ENCODE measurements around the gene LGI4.

LGI4 gene

DNA sequence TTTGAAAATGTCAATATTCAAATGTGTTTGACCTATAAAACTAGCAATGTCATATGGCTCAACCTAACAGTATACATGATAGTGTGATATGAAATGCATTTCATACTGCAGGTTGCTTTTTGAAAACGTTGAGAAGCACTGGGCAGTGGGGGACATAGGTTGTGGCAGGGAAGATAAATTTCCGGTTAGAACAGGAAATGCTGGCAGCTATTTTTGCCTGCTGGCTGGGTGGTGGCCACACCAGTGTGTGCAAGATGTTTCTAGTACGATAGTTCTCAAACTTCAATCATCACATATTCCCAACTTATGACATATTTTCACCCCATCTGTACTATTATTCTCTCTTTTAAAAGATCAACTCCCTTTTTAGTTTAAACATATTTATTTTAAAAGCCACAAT, 36.9 kb upstream of the LGI4 start:
- no peak overlapping the region for H4K8ac ChIP-seq (ENCODE audit: low read depth, low read length)
- no peak overlapping the region for H2AK5ac ChIP-seq (ENCODE audit: low read length)
- WGBS (ENCODE audit: extremely low coverage, insufficient coverage, insufficient read length), result no CpG with 5 or more reads among the region's 3 CpGs
- H3K4me1 ChIP-seq (ENCODE audit: control insufficient read depth in 1 of 2, insufficient read depth in 2 of 2, low read length in 2 of 2), result no peaks in the 10 kb centered on the region
- H3K9me3 ChIP-seq (ENCODE audit: insufficient read depth, low read depth, low read length), result peaks cover 3% of the 10 kb centered on the region
- H2BK12ac ChIP-seq (ENCODE audit: low read length), result no peak overlapping the region
- H3K9ac ChIP-seq (ENCODE audit: low read length), result no peak overlapping the region
- H3K18ac ChIP-seq (ENCODE audit: low read length), result no peak overlapping the region
- no peak overlapping the region for H2BK120ac ChIP-seq (ENCODE audit: insufficient read depth, low read length, poor library complexity)
- no peak overlapping the region for H3K14ac ChIP-seq (ENCODE audit: low read length)
- H3K27me3 ChIP-seq (ENCODE audit: insufficient read depth, low read length), result no peaks in the 10 kb centered on the region
- H3K23ac ChIP-seq (ENCODE audit: low read length), result no peak overlapping the region
- H4K12ac ChIP-seq (ENCODE audit: low read depth, low read length), result no peak overlapping the region
- H3K4me2 ChIP-seq (ENCODE audit: low read length), result no peak overlapping the region
- H3K27ac ChIP-seq (ENCODE audit: low read depth, low read length), result no peak overlapping the region
- H3K36me3 ChIP-seq (ENCODE audit: control insufficient read depth in 1 of 2, insufficient read depth in 2 of 2, low read length in 2 of 2), result peaks cover 20 to 22% of the 10 kb centered on the region in 2 experiments
- no peaks in the 10 kb centered on the region for H3K79me1 ChIP-seq (ENCODE audit: low read length)
- H4K91ac ChIP-seq (ENCODE audit: low read depth, low read length), result no peak overlapping the region
- H3K4ac ChIP-seq (ENCODE audit: low read depth, low read length), result no peak overlapping the region
- H3K4me3 ChIP-seq (ENCODE audit: low read depth, low read length), result no peak overlapping the region
- no peak overlapping the region for H2AFZ ChIP-seq (ENCODE audit: insufficient read depth, low read length, poor library complexity)
- DNase-seq, result no peak
- no peak overlapping the region for H2BK5ac ChIP-seq (ENCODE audit: low read depth, low read length, poor library complexity)
- H3K79me2 ChIP-seq (ENCODE audit: control insufficient read depth, insufficient read depth, low read length, poor library complexity), result no peaks in the 10 kb centered on the region

DNA sequence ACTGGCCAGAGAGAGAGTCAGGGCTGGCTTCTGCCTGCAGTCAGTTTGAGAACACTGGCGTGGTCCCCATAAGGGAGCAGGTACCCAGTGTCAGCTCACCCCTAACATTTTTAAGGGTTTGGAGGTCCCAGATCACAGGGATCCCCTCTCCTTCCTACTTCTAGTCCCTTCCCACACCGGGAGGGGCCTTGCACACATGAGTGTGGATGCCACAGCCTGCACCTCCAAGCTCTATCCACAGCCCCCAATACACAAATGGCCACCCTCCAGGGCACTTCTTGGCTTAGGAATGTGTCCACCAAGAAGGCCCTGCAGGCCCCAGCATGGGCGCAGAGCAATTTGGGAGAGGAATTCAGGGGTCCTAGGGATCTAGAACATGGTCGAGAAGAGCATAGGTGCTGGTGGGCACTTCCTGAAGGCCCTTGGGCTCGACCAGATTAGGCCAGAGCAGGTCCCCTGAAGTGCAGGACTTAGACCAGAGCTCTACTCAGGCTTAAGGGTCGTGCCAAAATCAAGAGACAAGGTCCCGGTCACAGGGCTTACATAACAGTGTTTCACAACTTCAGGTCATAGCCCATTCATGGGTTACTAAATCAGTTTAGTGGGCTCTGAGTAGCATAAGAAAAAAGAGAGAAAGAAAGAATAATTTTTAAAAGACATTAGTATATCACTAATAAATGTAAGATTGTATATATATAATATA, 35.7 kb upstream of the LGI4 start:
- Histone ChIP-seq H3K23ac (ENCODE audit: low read length) (no peak overlapping the region), H3K9me3 (ENCODE audit: insufficient read depth, low read depth, low read length) (peaks cover 10% of the 10 kb centered on the region), H3K79me2 (ENCODE audit: control insufficient read depth, insufficient read depth, low read length, poor library complexity) (no peaks in the 10 kb centered on the region), H4K8ac (ENCODE audit: low read depth, low read length) (no peak overlapping the region), H2AK5ac (ENCODE audit: low read length) (no peak overlapping the region), H3K14ac (ENCODE audit: low read length) (no peak overlapping the region), H2AFZ (ENCODE audit: insufficient read depth, low read length, poor library complexity) (no peak overlapping the region), H2BK5ac (ENCODE audit: low read depth, low read length, poor library complexity) (no peak overlapping the region), H3K79me1 (ENCODE audit: low read length) (no peaks in the 10 kb centered on the region), H3K4me3 (ENCODE audit: low read depth, low read length) (no peak overlapping the region), H3K18ac (ENCODE audit: low read length) (no peak overlapping the region), H4K91ac (ENCODE audit: low read depth, low read length) (no peak overlapping the region), H3K4me1 (ENCODE audit: control insufficient read depth in 1 of 2, insufficient read depth in 2 of 2, low read length in 2 of 2) (no peaks in the 10 kb centered on the region), H3K27ac (ENCODE audit: low read depth, low read length) (no peak overlapping the region), H4K12ac (ENCODE audit: low read depth, low read length) (no peak overlapping the region), H2BK12ac (ENCODE audit: low read length) (no peak overlapping the region), H3K4me2 (ENCODE audit: low read length) (no peak overlapping the region), H3K4ac (ENCODE audit: low read depth, low read length) (no peak overlapping the region), H3K9ac (ENCODE audit: low read length) (no peak overlapping the region), H2BK120ac (ENCODE audit: insufficient read depth, low read length, poor library complexity) (no peak overlapping the region), H3K36me3 (ENCODE audit: control insufficient read depth in 1 of 2, insufficient read depth in 2 of 2, low read length in 2 of 2) (peaks cover 29 to 34% of the 10 kb centered on the region in 2 experiments), H3K27me3 (ENCODE audit: insufficient read depth, low read length) (no peaks in the 10 kb centered on the region)
- no peak for DNase-seq
- WGBS (ENCODE audit: extremely low coverage, insufficient coverage, insufficient read length), result no CpG with 5 or more reads among the region's 7 CpGs

- Histone ChIP-seq H3K9ac (ENCODE audit: low read length) (no peak overlapping the region), H3K4me1 (ENCODE audit: control insufficient read depth in 1 of 2, insufficient read depth in 2 of 2, low read length in 2 of 2) (no peaks in the 10 kb centered on the region), H2BK120ac (ENCODE audit: insufficient read depth, low read length, poor library complexity) (no peak overlapping the region), H3K23ac (ENCODE audit: low read length) (no peak overlapping the region), H3K79me2 (ENCODE audit: control insufficient read depth, insufficient read depth, low read length, poor library complexity) (no peaks in the 10 kb centered on the region), H3K14ac (ENCODE audit: low read length) (no peak overlapping the region), H2BK12ac (ENCODE audit: low read length) (no peak overlapping the region), H3K79me1 (ENCODE audit: low read length) (no peaks in the 10 kb centered on the region), H2AK5ac (ENCODE audit: low read length) (no peak overlapping the region), H3K4me2 (ENCODE audit: low read length) (no peak overlapping the region), H3K36me3 (ENCODE audit: control insufficient read depth in 1 of 2, insufficient read depth in 2 of 2, low read length in 2 of 2) (peaks cover 30 to 38% of the 10 kb centered on the region in 2 experiments), H2AFZ (ENCODE audit: insufficient read depth, low read length, poor library complexity) (no peak overlapping the region), H4K12ac (ENCODE audit: low read depth, low read length) (no peak overlapping the region), H3K9me3 (ENCODE audit: insufficient read depth, low read depth, low read length) (peaks cover 11% of the 10 kb centered on the region), H3K4ac (ENCODE audit: low read depth, low read length) (no peak overlapping the region), H3K4me3 (ENCODE audit: low read depth, low read length) (no peak overlapping the region), H3K27me3 (ENCODE audit: insufficient read depth, low read length) (no peaks in the 10 kb centered on the region), H2BK5ac (ENCODE audit: low read depth, low read length, poor library complexity) (no peak overlapping the region), H3K27ac (ENCODE audit: low read depth, low read length) (no peak overlapping the region), H3K18ac (ENCODE audit: low read length) (no peak overlapping the region), H4K91ac (ENCODE audit: low read depth, low read length) (no peak overlapping the region), H4K8ac (ENCODE audit: low read depth, low read length) (no peak overlapping the region)
- no CpG with 5 or more reads among the region's 18 CpGs for WGBS (ENCODE audit: extremely low coverage, insufficient coverage, insufficient read length)
- DNase-seq, result no peak
These were observed 34.5 kb upstream of the LGI4 start for GRCh38 chr19:35169221-35169995.

- H3K4me1 ChIP-seq (ENCODE audit: control insufficient read depth in 1 of 2, insufficient read depth in 2 of 2, low read length in 2 of 2), result peaks cover 8% of the 10 kb centered on the region in 2 experiments
- no peak overlapping the region for H4K8ac ChIP-seq (ENCODE audit: low read depth, low read length)
- DNase-seq, result peak; percentile 57 to 66
- H3K4me2 ChIP-seq (ENCODE audit: low read length), result no peak overlapping the region
- no peak overlapping the region for H2BK120ac ChIP-seq (ENCODE audit: insufficient read depth, low read length, poor library complexity)
- H3K27me3 ChIP-seq (ENCODE audit: insufficient read depth, low read length), result no peaks in the 10 kb centered on the region
- no peak overlapping the region for H2BK12ac ChIP-seq (ENCODE audit: low read length)
- H3K9ac ChIP-seq (ENCODE audit: low read length), result no peak overlapping the region
- H3K79me1 ChIP-seq (ENCODE audit: low read length), result peaks cover 9% of the 10 kb centered on the region
- H3K36me3 ChIP-seq (ENCODE audit: control insufficient read depth in 1 of 2, insufficient read depth in 2 of 2, low read length in 2 of 2), result peaks cover 36 to 45% of the 10 kb centered on the region in 2 experiments
- no peaks in the 10 kb centered on the region for H3K79me2 ChIP-seq (ENCODE audit: control insufficient read depth, insufficient read depth, low read length, poor library complexity)
- no peak overlapping the region for H3K14ac ChIP-seq (ENCODE audit: low read length)
- H2AFZ ChIP-seq (ENCODE audit: insufficient read depth, low read length, poor library complexity), result no peak overlapping the region
- no peak overlapping the region for H3K27ac ChIP-seq (ENCODE audit: low read depth, low read length)
- no peak overlapping the region for H3K4me3 ChIP-seq (ENCODE audit: low read depth, low read length)
- no peak overlapping the region for H4K91ac ChIP-seq (ENCODE audit: low read depth, low read length)
- no peak overlapping the region for H3K4ac ChIP-seq (ENCODE audit: low read depth, low read length)
- no peak overlapping the region for H2AK5ac ChIP-seq (ENCODE audit: low read length)
- no peak overlapping the region for H2BK5ac ChIP-seq (ENCODE audit: low read depth, low read length, poor library complexity)
- WGBS (ENCODE audit: extremely low coverage, insufficient coverage, insufficient read length), result no CpG with 5 or more reads among the region's 3 CpGs
- no peak overlapping the region for H4K12ac ChIP-seq (ENCODE audit: low read depth, low read length)
- no peak overlapping the region for H3K23ac ChIP-seq (ENCODE audit: low read length)
- peaks cover 18% of the 10 kb centered on the region for H3K9me3 ChIP-seq (ENCODE audit: insufficient read depth, low read depth, low read length)
- H3K18ac ChIP-seq (ENCODE audit: low read length), result no peak overlapping the region
These were observed 33.3 kb upstream of the LGI4 start for GRCh38 chr19:35168196-35168595.
